Endothelial cell of umbilical vein (primary cell): ENCODE results near the gene TIGD4. TPM values are rescaled to one million over a fixed set of nuclear protein-coding genes. Genes with fewer than 3 reads are reported as not detected.

ENCODE experiments used
- BruUV-seq: library from RNA; stranded (reverse); fragments of 400-500 nt; replicated peaks from 2 replicates; lab custom pipeline; 2021; lab: Mats Ljungman, UMichigan
- CTCF ChIA-PET: fragments of 300-600, 350-600 bp; sonication (Branson Sonifier 250); formaldehyde crosslinking; loops from one replicate; lab custom pipeline; 2021; ENCODE audit warnings: antibody characterized with exemption, inconsistent platforms; lab: Charles Lee
- POLR2A ChIA-PET: fragments of 300-600, 350-600 bp; sonication (Branson Sonifier 250); formaldehyde crosslinking; loops from one replicate; lab custom pipeline; 2021; ENCODE audit warnings: antibody characterized with exemption, inconsistent platforms; lab: Charles Lee
- DNase-seq: peaks from one replicate; pipeline ENCODE4 v3.0.0-alpha.2; 2011; ENCODE audit warnings: low read depth, low spot score
- FAIRE-seq: peaks from 2 replicates; lab custom pipeline; 2011; peaks lifted over from hg19 to GRCh38; lab: Jason Lieb, UNC
- H2AFZ ChIP-seq: 2 replicates; pipeline ENCODE4 v1.6.0; 2012; ENCODE audit warnings: low read depth, low read length, control low read depth, inconsistent platforms
- H3K27ac ChIP-seq: 2 replicates; pipeline ENCODE4 v1.5.1; 2011; ENCODE audit warnings: low read depth, mild to moderate bottlenecking, control low read depth, low read length, moderate library complexity; ENCODE audit not compliant: insufficient read depth
- H3K27me3 ChIP-seq, 2 experiments: 2 replicates each; pipeline versions ENCODE4 v1.6.0 to v1.6.1; 2011; ENCODE audit warnings: low read length in 2 of 2, mixed read lengths in 1 of 2; ENCODE audit not compliant: control insufficient read depth in 2 of 2, insufficient read depth in 2 of 2
- H3K36me3 ChIP-seq, 2 experiments: 2 replicates in 1 of 2; 3 replicates in 1 of 2; pipeline ENCODE4 v1.5.1; 2011; ENCODE audit warnings: low read length in 2 of 2, mild to moderate bottlenecking in 1 of 2, moderate library complexity in 1 of 2; ENCODE audit not compliant: control insufficient read depth in 2 of 2, insufficient read depth in 2 of 2; ENCODE audit errors: extremely low read depth in 1 of 2
- H3K4me1 ChIP-seq: 3 replicates; pipeline ENCODE4 v1.5.1; 2011; ENCODE audit warnings: mild to moderate bottlenecking, low read length; ENCODE audit not compliant: control insufficient read depth, insufficient read depth; ENCODE audit errors: extremely low read depth
- H3K4me2 ChIP-seq: 2 replicates; pipeline ENCODE4 v1.6.1; 2011; ENCODE audit warnings: low read length, control low read depth, mixed read lengths; ENCODE audit not compliant: insufficient read depth
- H3K4me3 ChIP-seq, 3 experiments: fragments of 200-600 bp in 1 of 3; sonication (generic), shearing (Covaris generic) in 1 of 3; replicated peaks in 1 of 3; 2 replicates each; pipeline ENCODE4 v1.5.1; 2011 to 2016; ENCODE audit warnings: control low read depth in 3 of 3, low read length in 3 of 3, mild to moderate bottlenecking in 2 of 3, inconsistent platforms in 1 of 3, low read depth in 1 of 3, moderate library complexity in 1 of 3; ENCODE audit not compliant: insufficient read depth in 1 of 3
- H3K79me2 ChIP-seq: 2 replicates; pipeline ENCODE4 v1.6.0; 2012; ENCODE audit warnings: low read length, inconsistent platforms; ENCODE audit not compliant: control insufficient read depth, insufficient read depth
- H3K9ac ChIP-seq: replicated peaks from 2 replicates; pipeline ENCODE3; 2011; ENCODE audit warnings: low read length, control low read depth; ENCODE audit not compliant: insufficient read depth; ENCODE audit errors: extremely low read depth
- H3K9me1 ChIP-seq: replicated peaks from 3 replicates; pipeline ENCODE4 v1.6.0; 2011; ENCODE audit warnings: mild to moderate bottlenecking, low read length; ENCODE audit not compliant: control insufficient read depth, insufficient read depth; ENCODE audit errors: extremely low read depth
- H3K9me3 ChIP-seq: replicated peaks from 2 replicates; pipeline ENCODE4 v1.5.1; 2012; ENCODE audit warnings: low read length, inconsistent platforms; ENCODE audit not compliant: control insufficient read depth, insufficient read depth
- H4K20me1 ChIP-seq: replicated peaks from 2 replicates; pipeline ENCODE3; 2011; ENCODE audit warnings: mild to moderate bottlenecking, low read length; ENCODE audit not compliant: control insufficient read depth, insufficient read depth; ENCODE audit errors: extremely low read depth
- GATA2 ChIP-seq: IDR thresholded peaks from 2 replicates; pipeline ENCODE4 v1.7.0; 2011; ENCODE audit warnings: low read depth, mild to moderate bottlenecking, moderate library complexity, mixed read lengths, low read length; ENCODE audit not compliant: insufficient read length, insufficient read depth
- JUN ChIP-seq: IDR thresholded peaks from 2 replicates; pipeline ENCODE4 v1.6.1; 2011; ENCODE audit warnings: borderline replicate concordance, low read depth; ENCODE audit not compliant: insufficient read length, insufficient read depth
- MYC ChIP-seq: IDR thresholded peaks from one replicate; pipeline ENCODE4 v1.6.1; 2011; ENCODE audit warnings: mild to moderate bottlenecking, low read depth, low read length
- POLR2A ChIP-seq: IDR thresholded peaks from 2 replicates; pipeline ENCODE4 v1.6.1; 2012; ENCODE audit warnings: low read depth, mild to moderate bottlenecking, control low read depth, low read length
- POLR2AphosphoS5 ChIP-seq: IDR thresholded peaks from 2 replicates; pipeline ENCODE4 v1.6.1; 2012; ENCODE audit warnings: low read depth, mild to moderate bottlenecking, control low read depth, low read length, moderate library complexity; ENCODE audit not compliant: insufficient read depth
- dilution Hi-C: fragments of 300-500 bp; cut with MboI; formaldehyde crosslinking; loops from one replicate; pipeline ENCODE4 v1.15.0; 2019; ENCODE audit warnings: low sequenced_read_pairs; ENCODE audit not compliant: extremely low pct_ligation_motif_present
- intact Hi-C: fragments of 100-400 bp; cut with micrococcal nuclease; formaldehyde crosslinking; loops from one replicate; pipeline ENCODE4 v1.10.0; 2022
- polyA plus RNA-seq, 4 experiments: library from polyadenylated mRNA; depleted of rRNA in 3 of 4; stranded (reverse) in 3 of 4; unstranded in 1 of 4; fragments of >200 nt; gene quantifications; 2 replicates each; pipeline versions ENCODE4 v1.2.1 to v1.2.3, GENCODE V29; 2011 to 2012; ENCODE audit warnings: missing spikeins in 1 of 4
- total RNA-seq: library from RNA; stranded (reverse); gene quantifications from 2 replicates; pipeline ENCODE4 v1.2.3, GENCODE V29; 2021
- TF ChIP-seq, protein P1 (sequence below), 2 donors: IDR thresholded peaks; 1 replicate in 1 of 2; 2 replicates in 1 of 2; pipeline ENCODE4 v1.5.1; 2011; ENCODE audit warnings: low read length in 2 of 2, mild to moderate bottlenecking in 2 of 2, moderate library complexity in 2 of 2, control low read depth in 1 of 2, inconsistent platforms in 1 of 2, low read depth in 1 of 2; ENCODE audit not compliant: insufficient read depth in 1 of 2; ENCODE audit errors: extremely low read depth in 1 of 2

TIGD4 gene
- total and polyA plus RNA-seq, 2 donors (not counting 3 experiments of a cell fraction or from before 2014, with no cell fraction given): 0.03 to 0.18 TPM

DNA sequence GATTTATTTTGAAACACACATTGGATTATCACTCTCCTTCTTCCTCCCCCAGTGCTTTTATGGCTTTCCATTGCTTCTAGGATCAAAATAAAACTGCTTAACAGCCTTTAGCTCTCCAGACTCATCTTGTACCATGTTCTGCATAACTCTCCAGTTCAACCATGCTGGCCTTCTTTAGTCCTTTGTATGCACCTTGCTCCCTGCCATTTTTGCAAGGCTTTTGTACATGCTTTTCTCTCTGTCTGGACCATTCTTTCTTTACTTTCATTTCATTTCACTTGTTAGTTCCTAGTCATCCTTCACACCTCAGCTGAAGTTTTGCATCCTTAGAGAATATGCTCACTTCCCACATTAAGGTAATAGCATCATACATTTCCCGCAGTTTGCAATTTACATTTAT, 7.1 kb upstream of the TIGD4 start:
- ChIA-PET CTCF (no interaction called here), POLR2A (no interaction called here)
- DNase-seq: no peak
- Histone ChIP-seq H2AFZ (no peak overlapping the region), H3K4me2 (no peak overlapping the region), H3K4me1 (peaks cover 10% of the 10 kb centered on the region), H4K20me1 (peaks cover 4% of the 10 kb centered on the region), H3K27me3 (no peaks in the 10 kb centered on the region), H3K9ac (no peak overlapping the region), H3K9me1 (no peaks in the 10 kb centered on the region), H3K79me2 (peaks cover 51% of the 10 kb centered on the region), H3K36me3 (no peaks in the 10 kb centered on the region), H3K27ac (no peak overlapping the region), H3K4me3 (no peak overlapping the region), H3K9me3 (no peaks in the 10 kb centered on the region)
- no TSS peak for BruUV-seq
- FAIRE-seq: no peak
- dilution Hi-C loops: no loop called here
- no peak for TF ChIP-seq POLR2AphosphoS5
- TF ChIP-seq, protein P1, sequence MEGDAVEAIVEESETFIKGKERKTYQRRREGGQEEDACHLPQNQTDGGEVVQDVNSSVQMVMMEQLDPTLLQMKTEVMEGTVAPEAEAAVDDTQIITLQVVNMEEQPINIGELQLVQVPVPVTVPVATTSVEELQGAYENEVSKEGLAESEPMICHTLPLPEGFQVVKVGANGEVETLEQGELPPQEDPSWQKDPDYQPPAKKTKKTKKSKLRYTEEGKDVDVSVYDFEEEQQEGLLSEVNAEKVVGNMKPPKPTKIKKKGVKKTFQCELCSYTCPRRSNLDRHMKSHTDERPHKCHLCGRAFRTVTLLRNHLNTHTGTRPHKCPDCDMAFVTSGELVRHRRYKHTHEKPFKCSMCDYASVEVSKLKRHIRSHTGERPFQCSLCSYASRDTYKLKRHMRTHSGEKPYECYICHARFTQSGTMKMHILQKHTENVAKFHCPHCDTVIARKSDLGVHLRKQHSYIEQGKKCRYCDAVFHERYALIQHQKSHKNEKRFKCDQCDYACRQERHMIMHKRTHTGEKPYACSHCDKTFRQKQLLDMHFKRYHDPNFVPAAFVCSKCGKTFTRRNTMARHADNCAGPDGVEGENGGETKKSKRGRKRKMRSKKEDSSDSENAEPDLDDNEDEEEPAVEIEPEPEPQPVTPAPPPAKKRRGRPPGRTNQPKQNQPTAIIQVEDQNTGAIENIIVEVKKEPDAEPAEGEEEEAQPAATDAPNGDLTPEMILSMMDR (IDR thresholded peaks at IDR 0.05; ENCODE audit: extremely low read depth in 1 of 2, insufficient read depth in 1 of 2, low read depth in 1 of 2, low read length in 2 of 2): no peak
- no peak for TF ChIP-seq JUN
- TF ChIP-seq MYC: no peak
- TF ChIP-seq POLR2A: no peak
- no peak for TF ChIP-seq GATA2
- intact Hi-C loops: no loop called here
